Measurements from ENCODE around the gene SLC25A12. TPM values are rescaled to one million over a fixed set of nuclear protein-coding genes. Genes with fewer than 3 reads are reported as not detected.
"Not testable (repeated sequence)": the region's sequence is repeated elsewhere in the genome, so short reads cannot be mapped to it uniquely, and the experiment has no call there.

SLC25A12 gene
- total RNA-seq, 2 experiments from 2014 or later: 15.1 to 17.0 TPM

- CTCF ChIA-PET; DNase-seq; H3K27ac Mint-ChIP-seq; H3K4me1 Mint-ChIP-seq (ENCODE audit: low read depth); H3K27me3 Mint-ChIP-seq; intact Hi-C loops (cut with micrococcal nuclease); H3K4me3 Mint-ChIP-seq; POLR2A ChIA-PET: not testable (repeated sequence)
- Mint-ChIP-seq H3K9me3 (peaks cover 33% of the 10 kb centered on the region), H3K36me3 (peaks cover 14% of the 10 kb centered on the region)
These were observed 119.5 kb downstream of the SLC25A12 start for GRCh38 chr2:171774581-171774980.

GRCh38 chr2:171772373-171772772, 121.7 kb downstream of the SLC25A12 start:
- Mint-ChIP-seq H3K36me3 (peaks cover 12% of the 10 kb centered on the region), H3K9me3 (peaks cover 21% of the 10 kb centered on the region), H3K27ac (no peak overlapping the region), H3K4me3 (no peak overlapping the region), H3K4me1 (ENCODE audit: low read depth) (no peaks in the 10 kb centered on the region), H3K27me3 (no peaks in the 10 kb centered on the region)
- ChIA-PET POLR2A (no interaction called here), CTCF (no interaction called here)
- DNase-seq: no peak
- intact Hi-C loops (cut with micrococcal nuclease): no loop called here

GRCh38 chr2:171771463-171771862, 122.6 kb downstream of the SLC25A12 start:
- intact Hi-C loops (cut with micrococcal nuclease): no loop called here
- ChIA-PET POLR2A (no interaction called here), CTCF (no interaction called here)
- Mint-ChIP-seq H3K4me1 (ENCODE audit: low read depth) (no peaks in the 10 kb centered on the region), H3K27ac (no peak overlapping the region), H3K36me3 (peaks cover 12% of the 10 kb centered on the region), H3K9me3 (peaks cover 21% of the 10 kb centered on the region), H3K27me3 (no peaks in the 10 kb centered on the region), H3K4me3 (no peak overlapping the region)
- DNase-seq: no peak

- H3K4me1 Mint-ChIP-seq (ENCODE audit: low read depth): no peaks in the 10 kb centered on the region
- intact Hi-C loops (cut with micrococcal nuclease): no loop called here
- H3K27ac Mint-ChIP-seq: no peak overlapping the region
- ChIA-PET POLR2A (no interaction called here), CTCF (no interaction called here)
- H3K4me3 Mint-ChIP-seq: no peak overlapping the region
- DNase-seq: no peak
- H3K9me3 Mint-ChIP-seq: no peaks in the 10 kb centered on the region
- no peaks in the 10 kb centered on the region for H3K27me3 Mint-ChIP-seq
- H3K36me3 Mint-ChIP-seq: peaks cover 33% of the 10 kb centered on the region
These were observed 130.4 kb downstream of the SLC25A12 start for GRCh38 chr2:171763602-171764001.

GRCh38 chr2:171762879-171763573, 131.0 kb downstream of the SLC25A12 start:
- H3K4me3 Mint-ChIP-seq: no peak overlapping the region
- intact Hi-C loops (cut with micrococcal nuclease): no loop called here
- POLR2A ChIA-PET: no interaction called here

DNA sequence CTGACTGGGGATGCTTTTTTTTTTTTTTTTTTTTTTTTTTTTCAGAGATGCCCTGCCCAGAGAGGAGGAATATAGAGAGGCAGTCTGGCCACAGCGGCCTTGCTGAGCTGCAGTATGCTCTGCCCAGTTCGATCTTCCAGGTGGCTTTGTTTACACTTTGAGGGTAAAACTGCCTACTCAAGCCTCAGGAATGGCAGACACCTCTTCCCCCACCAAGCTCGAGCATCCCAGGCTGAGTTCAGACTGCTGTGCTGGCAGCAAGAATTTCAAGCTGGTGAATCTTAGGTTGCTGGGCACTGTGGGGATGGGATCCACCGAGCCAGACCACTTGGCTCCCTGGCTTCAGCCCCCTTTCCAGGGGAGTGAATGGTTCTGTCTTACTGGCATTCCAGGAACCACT, 132.9 kb downstream of the SLC25A12 start:
- CTCF ChIA-PET; H3K27ac Mint-ChIP-seq; DNase-seq; POLR2A ChIA-PET; H3K4me3 Mint-ChIP-seq; H3K27me3 Mint-ChIP-seq; H3K4me1 Mint-ChIP-seq (ENCODE audit: low read depth); H3K9me3 Mint-ChIP-seq; intact Hi-C loops (cut with micrococcal nuclease): not testable (repeated sequence)
- peaks cover 51% of the 10 kb centered on the region for H3K36me3 Mint-ChIP-seq

More at GRCh38 chr2:171762879-171763573, 131.0 kb downstream of the SLC25A12 start:
- Mint-ChIP-seq H3K9me3 (peaks cover 2% of the 10 kb centered on the region), H3K36me3 (peaks cover 39% of the 10 kb centered on the region), H3K27ac (no peak overlapping the region), H3K4me1 (ENCODE audit: low read depth) (no peaks in the 10 kb centered on the region), H3K27me3 (no peaks in the 10 kb centered on the region)
- no peak for DNase-seq
- CTCF ChIA-PET: interaction anchor here (1.1 kb wide), 1 partner anchor 7 kb away, joined by 3 read pairs; no protein-coding TSS in a partner anchor

DNA sequence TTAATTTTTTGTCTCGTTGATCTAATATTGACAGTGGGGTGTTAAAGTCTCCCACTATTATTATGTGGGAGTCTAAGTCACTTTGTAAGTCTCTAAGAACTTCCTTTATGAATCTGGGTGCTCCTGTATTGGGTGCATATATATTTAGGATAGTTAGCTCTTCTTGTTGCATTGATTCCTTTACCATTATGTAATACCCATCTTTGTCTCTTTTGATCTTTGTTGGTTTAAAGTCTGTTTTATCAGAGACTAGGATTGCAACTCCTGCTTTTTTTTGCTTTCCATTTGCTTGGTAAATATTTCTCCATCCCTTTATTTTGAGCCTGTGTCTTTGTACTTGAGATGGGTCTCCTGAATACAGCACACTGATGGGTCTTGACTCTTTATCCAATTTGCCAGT, 135.3 kb downstream of the SLC25A12 start:
- CTCF ChIA-PET: not testable (repeated sequence)

GRCh38 chr2:171754254-171754939, 139.6 kb downstream of the SLC25A12 start:
- H3K27me3 Mint-ChIP-seq: no peaks in the 10 kb centered on the region
- intact Hi-C loops (cut with micrococcal nuclease): no loop called here
- H3K4me1 Mint-ChIP-seq (ENCODE audit: low read depth): no peaks in the 10 kb centered on the region
- CTCF ChIA-PET: interaction anchor here (0.5 kb wide), 1 partner anchor 707 kb away, joined by 3 read pairs; no protein-coding TSS in a partner anchor
- no peak overlapping the region for H3K27ac Mint-ChIP-seq
- H3K9me3 Mint-ChIP-seq: peaks cover 4% of the 10 kb centered on the region
- peaks cover 50% of the 10 kb centered on the region for H3K36me3 Mint-ChIP-seq
- H3K4me3 Mint-ChIP-seq: no peak overlapping the region
- POLR2A ChIA-PET: no interaction called here
- no peak for DNase-seq

More for the DNA sequence above, 135.3 kb downstream of the SLC25A12 start:
- H3K4me3 Mint-ChIP-seq; H3K4me1 Mint-ChIP-seq (ENCODE audit: low read depth); H3K9me3 Mint-ChIP-seq; intact Hi-C loops (cut with micrococcal nuclease); H3K27ac Mint-ChIP-seq; DNase-seq; H3K27me3 Mint-ChIP-seq; POLR2A ChIA-PET: not testable (repeated sequence)
- peaks cover 60% of the 10 kb centered on the region for H3K36me3 Mint-ChIP-seq

GRCh38 chr2:171747371-171747770, 146.7 kb downstream of the SLC25A12 start:
- intact Hi-C loops (cut with micrococcal nuclease): no loop called here
- Mint-ChIP-seq H3K36me3 (peaks cover 42% of the 10 kb centered on the region), H3K27me3 (no peaks in the 10 kb centered on the region), H3K9me3 (no peaks in the 10 kb centered on the region), H3K27ac (no peak overlapping the region), H3K4me1 (ENCODE audit: low read depth) (no peaks in the 10 kb centered on the region), H3K4me3 (no peak overlapping the region)
- no peak for DNase-seq
- ChIA-PET CTCF (no interaction called here), POLR2A (no interaction called here)

DNA sequence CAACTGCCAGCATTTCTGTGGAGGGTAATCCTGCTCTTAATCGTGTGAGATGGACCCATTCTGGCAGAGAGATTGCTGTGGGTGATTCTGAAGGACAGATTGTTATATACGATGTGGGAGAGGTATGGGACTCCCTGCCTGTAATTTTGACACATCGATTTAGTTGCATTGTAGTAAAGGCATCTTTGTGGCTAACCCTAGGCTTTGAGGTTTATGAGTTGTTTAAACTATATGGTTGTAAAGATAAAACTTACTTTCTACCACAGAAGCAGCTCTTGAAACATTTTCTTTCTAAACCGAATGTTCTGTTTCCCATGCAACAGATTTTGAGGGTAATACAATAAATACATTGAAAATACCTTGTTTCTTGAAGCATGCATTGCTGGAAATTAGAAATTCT, 148.2 kb downstream of the SLC25A12 start:
- no peaks in the 10 kb centered on the region for H3K4me1 Mint-ChIP-seq (ENCODE audit: low read depth)
- no peaks in the 10 kb centered on the region for H3K27me3 Mint-ChIP-seq
- no peaks in the 10 kb centered on the region for H3K9me3 Mint-ChIP-seq
- intact Hi-C loops (cut with micrococcal nuclease): no loop called here
- H3K4me3 Mint-ChIP-seq: no peak overlapping the region
- CTCF ChIA-PET: no interaction called here
- H3K27ac Mint-ChIP-seq: no peak overlapping the region
- no peak for DNase-seq
- POLR2A ChIA-PET: no interaction called here
- H3K36me3 Mint-ChIP-seq: peaks cover 50% of the 10 kb centered on the region

DNA sequence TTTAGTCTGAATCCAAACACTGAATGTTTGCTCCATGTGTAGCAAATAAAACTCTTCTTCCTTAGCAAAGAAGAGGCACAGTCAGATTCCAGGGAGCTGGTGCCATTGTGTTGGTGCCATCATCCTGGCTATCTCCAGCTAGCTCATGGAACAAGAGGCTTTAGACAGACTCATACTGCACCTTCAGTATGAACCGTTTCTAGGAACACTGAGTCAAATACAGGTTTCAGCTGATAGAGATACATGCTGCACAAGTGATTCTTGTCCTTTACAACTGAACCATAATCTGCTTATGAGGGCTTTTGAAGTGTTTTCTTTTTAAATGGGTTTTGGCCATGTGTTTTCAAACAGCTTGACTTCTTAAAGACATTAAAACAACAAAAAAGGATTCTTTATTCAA, 148.9 kb downstream of the SLC25A12 start:
- DNase-seq: no peak
- CTCF ChIA-PET: no interaction called here
- intact Hi-C loops (cut with micrococcal nuclease): no loop called here
- no peak overlapping the region for H3K4me3 Mint-ChIP-seq
- H3K9me3 Mint-ChIP-seq: no peaks in the 10 kb centered on the region
- peaks cover 46% of the 10 kb centered on the region for H3K36me3 Mint-ChIP-seq
- no peaks in the 10 kb centered on the region for H3K27me3 Mint-ChIP-seq
- POLR2A ChIA-PET: no interaction called here
- H3K27ac Mint-ChIP-seq: no peak overlapping the region
- no peaks in the 10 kb centered on the region for H3K4me1 Mint-ChIP-seq (ENCODE audit: low read depth)

- Mint-ChIP-seq H3K4me3 (no peak overlapping the region), H3K4me1 (ENCODE audit: low read depth) (no peaks in the 10 kb centered on the region), H3K27me3 (no peaks in the 10 kb centered on the region), H3K36me3 (peaks cover 42% of the 10 kb centered on the region), H3K9me3 (no peaks in the 10 kb centered on the region), H3K27ac (no peak overlapping the region)
- CTCF ChIA-PET: no interaction called here
- DNase-seq: no peak
- intact Hi-C loops (cut with micrococcal nuclease): no loop called here
- POLR2A ChIA-PET: interaction anchor here (0.6 kb wide), 1 partner anchor 25 kb away, joined by 3 read pairs; no protein-coding TSS in a partner anchor
These were observed 151.3 kb downstream of the SLC25A12 start for GRCh38 chr2:171742760-171743159.

DNA sequence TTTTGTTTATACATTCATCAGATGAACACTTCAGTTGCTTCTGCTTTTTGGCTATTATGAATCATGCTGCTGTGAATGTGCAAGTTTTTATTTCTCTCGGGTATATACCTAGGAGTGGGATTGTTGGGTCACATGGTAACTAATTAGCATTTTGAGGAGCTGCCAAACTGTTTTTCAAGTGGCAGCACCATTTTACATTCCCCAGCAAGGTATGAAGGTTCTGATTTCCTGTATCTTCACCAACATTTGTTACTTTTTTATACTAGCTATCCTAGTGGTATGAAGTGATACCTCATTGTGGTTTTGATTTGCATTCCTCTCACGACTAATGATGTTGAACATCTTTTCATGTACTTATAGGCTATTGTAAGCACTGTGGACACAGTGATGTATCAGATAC, 152.9 kb downstream of the SLC25A12 start:
- no peak overlapping the region for H3K27ac Mint-ChIP-seq
- H3K36me3 Mint-ChIP-seq: peaks cover 46% of the 10 kb centered on the region
- H3K4me1 Mint-ChIP-seq (ENCODE audit: low read depth): no peaks in the 10 kb centered on the region
- ChIA-PET CTCF (interaction anchor here (0.6 to 1.4 kb wide), 3 partner anchors 117 to 365 kb away, joined by 3 to 4 read pairs (median 3); no protein-coding TSS in a partner anchor), POLR2A (no interaction called here)
- no peaks in the 10 kb centered on the region for H3K9me3 Mint-ChIP-seq
- no peak for DNase-seq
- H3K27me3 Mint-ChIP-seq: no peaks in the 10 kb centered on the region
- H3K4me3 Mint-ChIP-seq: no peak overlapping the region
- intact Hi-C loops (cut with micrococcal nuclease): no loop called here
